AG09319 (cell line): Measurements from ENCODE around the gene JARID2.

Experiments used
- DNase-seq: peaks from one replicate; pipeline ENCODE4 v3.0.0-alpha.2; 2010; ENCODE audit warnings: low read depth; ENCODE audit errors: extremely low read depth
- CTCF ChIP-seq: IDR thresholded peaks from 2 replicates; pipeline ENCODE4 v1.5.1; 2011; ENCODE audit warnings: low read depth, mild to moderate bottlenecking, inconsistent platforms, low read length, moderate library complexity

JARID2 gene

GRCh38 chr6:15308435-15309213, 62.8 kb downstream of the JARID2 start:
- TF ChIP-seq CTCF = no peak
- no peak for DNase-seq

- no peak for DNase-seq
- no peak for TF ChIP-seq CTCF
Observed at GRCh38 chr6:15309611-15310283, 63.9 kb downstream of the JARID2 start.

- DNase-seq = no peak
- no peak for TF ChIP-seq CTCF
Observed at GRCh38 chr6:15310680-15311079, 64.8 kb downstream of the JARID2 start.

- DNase-seq = no peak
- no peak for TF ChIP-seq CTCF
Observed at GRCh38 chr6:15312500-15312899, 66.6 kb downstream of the JARID2 start.

- no peak for DNase-seq
- TF ChIP-seq CTCF = no peak
Observed at GRCh38 chr6:15313367-15313766, 67.5 kb downstream of the JARID2 start.

- TF ChIP-seq CTCF = no peak
- no peak for DNase-seq
Observed at GRCh38 chr6:15316754-15317153, 70.9 kb downstream of the JARID2 start.

GRCh38 chr6:15317251-15317650, 71.4 kb downstream of the JARID2 start:
- DNase-seq = no peak
- no peak for TF ChIP-seq CTCF
